IPS DF 4.7 (cell line): ENCODE measurements around the gene DNASE1L3.

Experiments used
- DNase-seq: peaks from one replicate; pipeline ENCODE4 v3.0.0-alpha.2; 2013; ENCODE audit warnings: low spot score; ENCODE audit errors: extremely low read depth

DNASE1L3 gene

DNA sequence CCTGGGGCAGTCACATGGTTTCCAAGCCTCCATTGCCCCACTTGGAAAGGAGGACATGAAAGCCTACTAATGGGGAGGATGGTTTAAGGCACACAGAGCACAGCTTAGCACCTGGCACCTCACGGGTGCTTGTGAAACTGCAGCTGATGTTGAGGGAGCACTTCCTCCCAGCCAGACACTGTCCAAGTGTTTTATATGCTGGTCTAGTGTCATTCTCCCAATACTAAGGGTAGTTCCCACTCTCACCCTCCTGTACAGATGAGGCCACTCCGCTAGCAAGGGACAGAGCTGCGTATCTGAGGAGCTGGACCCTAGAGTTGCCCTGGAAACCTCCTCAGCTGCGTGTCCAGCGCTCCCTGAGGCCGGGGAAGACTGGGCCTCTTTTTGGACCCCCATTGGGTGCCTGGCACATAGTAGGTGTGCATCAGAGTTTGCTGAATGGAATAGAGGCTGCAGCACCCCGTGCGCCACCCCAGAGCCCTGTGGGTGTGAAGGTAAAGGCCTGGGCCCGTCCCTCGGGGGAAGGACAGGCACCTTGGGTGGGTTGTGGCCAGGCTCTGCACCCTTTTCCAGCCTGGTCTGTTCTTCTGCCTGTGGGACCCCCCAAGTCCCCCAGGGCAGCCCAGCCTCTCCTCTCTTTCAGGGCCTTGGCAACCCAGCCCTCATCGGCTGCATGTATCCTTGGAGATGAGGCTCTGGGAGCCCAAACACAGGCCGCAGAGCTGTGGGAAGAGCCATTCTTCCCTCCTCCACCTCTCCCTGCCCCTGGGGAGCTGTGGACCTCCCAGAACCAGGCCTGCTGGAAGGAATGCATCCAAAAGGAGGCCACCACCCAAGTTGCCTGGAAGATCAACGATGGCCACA lies 31.3 kb downstream of the DNASE1L3 start:
- no peak for DNase-seq

DNA sequence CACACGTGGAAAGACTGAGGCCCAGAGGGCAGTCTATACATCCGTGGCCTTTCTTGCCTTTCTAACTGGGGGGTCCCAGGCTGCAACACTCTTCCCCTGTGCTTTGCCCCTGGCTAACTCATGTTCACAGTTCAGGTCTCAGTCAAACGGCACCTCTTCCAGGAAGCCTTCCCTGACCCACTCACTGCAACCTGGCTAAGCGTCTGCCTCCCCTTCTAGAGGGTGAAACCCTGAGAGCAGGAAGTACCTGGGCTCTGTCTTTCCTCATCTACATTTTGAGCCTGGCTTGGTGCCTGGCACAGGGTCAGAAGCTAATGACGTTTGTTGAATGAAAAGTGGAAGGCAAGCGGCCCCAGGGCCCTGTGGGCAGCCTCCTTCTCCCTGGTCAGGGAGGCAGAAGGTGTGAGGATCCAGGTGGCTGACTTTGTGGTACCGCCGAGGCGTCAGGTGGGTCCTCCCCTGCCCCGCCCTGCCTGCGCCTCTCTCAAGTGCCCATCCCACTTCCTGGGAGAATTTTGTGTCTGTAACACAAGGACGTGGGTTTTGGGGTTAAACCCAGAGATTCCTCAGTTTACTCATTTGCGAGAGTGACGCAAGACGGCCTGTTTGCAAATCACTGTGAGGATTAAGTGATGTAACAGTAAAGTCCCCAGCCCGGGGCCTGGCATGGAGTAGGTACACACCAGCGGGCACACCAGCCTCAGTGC lies 32.1 kb downstream of the DNASE1L3 start:
- DNase-seq, result no peak

DNA sequence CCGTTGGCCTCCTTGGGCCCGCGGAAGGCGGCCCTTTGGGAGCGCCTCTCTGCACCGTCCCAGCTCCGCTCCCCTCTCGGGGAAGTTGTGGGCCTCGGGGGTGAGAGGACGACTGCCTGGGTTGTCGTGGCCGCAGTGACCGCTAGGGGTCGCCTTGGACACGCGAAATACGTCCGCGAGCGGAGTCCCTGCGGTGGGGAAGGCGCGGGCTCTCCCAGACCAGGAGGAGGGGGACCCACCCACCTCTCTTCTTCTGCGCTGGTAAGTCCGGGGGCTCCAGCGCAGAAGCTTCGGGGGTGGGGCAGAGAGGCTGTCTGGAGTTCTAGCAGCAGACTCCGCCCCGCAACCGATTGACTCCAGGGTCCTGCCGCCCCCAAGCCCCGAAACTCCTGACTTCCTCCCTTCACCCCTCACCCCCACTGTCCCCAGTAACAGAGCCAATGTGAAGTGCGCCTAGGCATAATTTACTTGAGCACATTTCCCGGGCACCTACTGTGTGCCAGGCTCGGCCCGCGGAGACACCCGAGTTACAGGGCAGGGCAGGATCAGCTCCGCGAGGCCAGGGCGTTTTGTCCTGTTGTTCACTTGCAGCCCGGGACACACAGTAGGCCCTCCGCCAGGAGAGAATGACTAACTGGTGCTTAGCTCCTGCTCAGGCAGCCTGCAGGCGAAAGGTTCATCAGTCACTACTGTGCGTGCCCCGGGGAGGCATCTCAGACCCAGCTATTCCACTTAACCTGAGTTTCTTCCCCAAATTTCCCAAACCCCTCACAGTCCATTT lies 32.8 kb downstream of the DNASE1L3 start:
- DNase-seq, result no peak

DNA sequence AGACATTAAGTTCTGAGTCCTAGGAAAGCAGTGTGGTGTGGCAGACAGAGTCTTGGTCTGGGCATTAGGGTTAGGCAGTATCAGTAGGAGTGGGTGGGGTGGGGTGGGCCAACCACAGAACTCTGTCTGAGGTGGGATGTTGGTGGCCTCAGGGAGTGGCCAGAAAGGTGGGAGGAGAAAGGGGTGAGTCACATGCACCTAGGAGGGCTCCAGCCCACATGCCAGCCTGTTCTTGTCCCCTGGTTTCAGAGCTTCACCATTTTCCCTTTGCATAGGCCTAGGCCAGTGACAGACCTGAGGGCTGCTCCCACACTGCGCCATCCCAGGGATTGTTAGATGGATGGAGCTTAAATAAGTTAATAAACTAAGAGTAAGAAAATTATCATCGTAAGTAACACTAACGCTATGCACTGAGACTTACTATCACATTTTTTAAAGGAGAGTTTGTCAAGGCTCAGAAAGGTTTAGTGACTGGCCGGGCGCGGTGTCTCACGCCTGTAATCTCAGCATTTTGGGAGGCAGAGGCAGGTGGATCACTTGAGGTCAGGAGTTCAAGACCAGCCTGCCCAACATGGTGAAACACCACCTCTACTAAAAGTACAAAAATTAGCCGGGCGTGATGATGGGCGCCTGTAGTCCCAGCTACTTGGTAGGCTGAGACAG lies 33.8 kb downstream of the DNASE1L3 start:
- DNase-seq, result no peak

DNA sequence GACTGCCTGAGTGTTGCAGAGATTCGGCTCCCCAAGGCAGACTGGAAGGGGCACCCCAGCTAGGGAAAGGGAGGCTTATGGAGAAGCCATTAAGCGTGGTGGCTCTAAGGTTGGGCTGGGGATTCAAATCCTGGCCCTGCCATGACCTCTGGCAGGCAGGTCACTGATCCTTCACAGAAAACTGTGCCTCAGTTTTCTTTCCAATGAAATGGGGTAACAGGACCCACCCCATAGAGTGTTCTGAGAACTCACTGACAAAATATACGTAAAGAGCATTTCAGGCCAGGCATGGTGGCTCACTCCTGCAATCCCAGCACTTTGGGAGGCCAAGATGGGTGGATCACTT lies 34.6 kb downstream of the DNASE1L3 start:
- DNase-seq, result no peak

DNA sequence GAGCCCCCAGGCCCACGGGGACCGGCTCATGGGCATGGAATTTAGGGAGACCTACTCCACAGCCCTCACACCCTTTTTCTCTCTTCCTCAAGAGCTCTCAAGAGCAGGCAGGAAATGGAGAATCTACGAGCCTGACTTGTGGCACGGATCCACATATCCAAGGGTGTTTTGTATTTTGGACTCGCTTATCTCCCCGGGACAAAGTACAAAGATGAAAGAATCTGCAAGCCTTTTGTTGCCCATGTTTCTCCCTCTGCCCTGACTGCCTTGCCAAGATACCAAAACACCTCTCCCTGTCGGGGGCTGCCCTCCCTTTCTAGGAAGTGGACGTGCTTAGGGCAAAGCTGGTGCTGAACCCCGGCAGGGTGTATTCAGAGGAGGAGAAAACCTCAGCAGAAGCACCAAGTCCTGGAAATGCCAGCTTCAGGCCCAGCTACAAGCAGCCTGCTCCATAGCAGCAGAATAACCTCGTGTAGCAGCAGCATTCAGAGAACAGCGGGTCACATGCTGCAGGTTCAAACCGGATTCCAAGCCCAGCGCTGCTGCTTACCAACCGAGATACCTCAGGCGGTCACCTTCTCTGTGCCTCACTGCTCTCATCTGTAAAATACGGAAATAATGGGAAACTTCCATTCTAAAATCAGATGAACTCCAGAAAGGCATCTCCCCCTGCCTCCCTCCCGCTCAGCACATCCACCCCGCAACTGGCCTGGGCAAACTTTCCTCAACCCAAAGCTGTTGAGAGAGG lies 35.2 kb downstream of the DNASE1L3 start:
- DNase-seq, result no peak

DNA sequence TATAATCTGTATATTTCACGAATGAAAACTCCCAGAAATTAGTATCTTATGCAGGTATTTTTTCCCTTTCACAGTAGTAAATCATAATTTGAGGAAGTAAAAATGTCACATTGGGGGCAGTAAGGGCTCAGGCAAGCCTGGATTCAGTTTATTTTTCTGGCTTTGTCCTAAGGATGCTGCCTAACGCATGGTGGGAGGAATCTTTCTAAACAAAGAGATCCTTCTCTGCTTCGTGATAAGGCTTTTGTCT lies 35.7 kb downstream of the DNASE1L3 start:
- no peak for DNase-seq

DNA sequence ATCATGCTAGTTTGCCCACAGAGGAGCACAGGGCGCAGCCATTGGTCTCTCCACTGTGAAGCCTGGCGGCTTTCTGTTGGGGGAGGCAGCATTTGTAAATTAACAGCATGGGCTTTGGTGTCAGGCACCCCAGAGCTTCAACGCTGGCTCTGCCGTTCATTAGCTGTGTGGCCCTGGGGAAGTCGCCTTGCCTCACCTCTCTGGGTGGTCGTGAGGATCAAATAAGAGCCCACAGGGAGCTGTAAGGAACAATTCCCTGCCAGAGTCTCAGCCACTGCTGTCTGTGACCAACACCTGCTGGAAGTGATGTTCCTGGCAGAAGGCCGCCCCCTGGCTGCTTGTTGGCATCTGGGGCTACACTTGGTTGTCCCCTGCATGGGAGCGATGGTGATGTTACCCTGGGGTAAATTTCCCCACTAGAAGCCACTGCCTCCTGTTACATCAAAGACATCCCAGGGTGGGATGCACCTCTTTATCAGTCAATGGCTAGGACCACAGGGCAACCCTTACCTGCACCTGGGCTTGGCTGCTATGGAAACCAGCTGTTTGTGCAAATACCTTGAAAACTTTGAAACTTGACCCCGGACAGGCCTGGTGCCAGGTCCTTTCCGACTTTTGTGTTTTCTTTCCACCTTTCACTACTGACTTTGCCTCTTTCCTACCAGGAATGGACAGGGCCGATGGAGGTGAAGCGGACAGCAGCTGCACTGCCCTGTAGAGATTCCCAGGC lies 36.9 kb downstream of the DNASE1L3 start:
- DNase-seq, result no peak

DNA sequence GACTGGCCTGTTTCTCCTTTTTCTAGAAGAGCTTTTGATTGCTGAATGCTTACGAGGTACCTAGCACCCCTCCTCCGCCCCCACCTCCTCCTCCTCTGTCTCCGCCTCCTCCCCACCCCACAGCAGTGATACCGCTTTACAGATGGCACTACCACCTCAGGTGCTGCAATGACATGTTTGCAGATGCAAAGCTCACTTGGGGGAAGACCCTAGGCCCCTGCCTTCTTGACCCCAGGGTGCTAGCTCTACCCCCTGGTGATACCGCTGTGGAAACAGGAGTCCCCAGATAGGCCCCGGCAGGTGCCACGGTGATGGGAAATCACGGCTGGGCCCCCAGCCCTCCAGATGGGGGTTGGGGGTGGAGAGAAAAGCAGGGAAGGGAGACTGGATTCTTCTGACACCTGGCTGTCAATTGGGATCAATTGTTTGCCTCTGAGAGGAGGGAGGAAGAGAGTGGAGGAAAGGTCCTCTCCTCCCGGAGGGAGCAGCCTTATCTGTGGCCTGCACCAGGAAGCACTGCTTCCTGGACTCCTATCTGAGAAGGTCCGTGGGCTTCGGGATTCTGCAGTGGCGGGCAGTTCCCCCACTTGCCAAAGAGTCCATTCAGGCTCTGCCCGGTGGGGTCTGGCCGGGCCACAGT lies 37.6 kb downstream of the DNASE1L3 start:
- no peak for DNase-seq

DNA sequence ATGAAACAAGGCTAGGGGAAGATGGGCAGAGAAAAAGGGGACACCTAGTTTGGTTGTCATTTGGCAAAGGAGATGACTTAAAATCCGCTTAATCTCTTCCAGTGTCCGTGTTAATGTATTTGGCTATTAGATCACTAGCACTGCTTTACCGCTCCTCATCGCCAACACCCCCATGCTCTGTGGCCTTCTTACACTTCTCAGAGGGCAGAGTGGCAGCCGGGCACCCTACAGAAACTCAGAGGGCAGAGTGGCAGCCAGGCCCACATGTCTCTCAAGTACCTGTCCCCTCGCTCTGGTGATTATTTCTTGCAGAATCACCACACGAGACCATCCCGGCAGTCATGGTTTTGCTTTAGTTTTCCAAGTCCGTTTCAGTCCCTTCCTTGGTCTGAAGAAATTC lies 39.6 kb downstream of the DNASE1L3 start:
- no peak for DNase-seq

DNA sequence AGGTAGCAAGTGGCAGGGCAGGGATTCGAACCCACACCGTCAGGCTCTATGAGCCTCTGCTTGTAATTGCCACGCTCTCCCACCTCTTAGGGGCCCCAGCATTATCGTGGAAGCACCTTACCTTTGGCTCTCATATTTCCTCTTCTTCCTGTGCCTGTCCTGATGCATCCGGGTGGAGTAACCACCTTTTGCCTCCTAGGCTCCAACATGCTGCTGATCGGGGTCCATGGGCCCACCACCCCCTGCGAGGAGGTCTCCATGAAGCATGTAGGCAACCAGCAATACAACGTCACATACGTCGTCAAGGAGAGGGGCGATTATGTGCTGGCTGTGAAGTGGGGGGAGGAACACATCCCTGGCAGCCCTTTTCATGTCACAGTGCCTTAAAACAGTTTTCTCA lies 40.4 kb downstream of the DNASE1L3 start:
- no peak for DNase-seq

DNA sequence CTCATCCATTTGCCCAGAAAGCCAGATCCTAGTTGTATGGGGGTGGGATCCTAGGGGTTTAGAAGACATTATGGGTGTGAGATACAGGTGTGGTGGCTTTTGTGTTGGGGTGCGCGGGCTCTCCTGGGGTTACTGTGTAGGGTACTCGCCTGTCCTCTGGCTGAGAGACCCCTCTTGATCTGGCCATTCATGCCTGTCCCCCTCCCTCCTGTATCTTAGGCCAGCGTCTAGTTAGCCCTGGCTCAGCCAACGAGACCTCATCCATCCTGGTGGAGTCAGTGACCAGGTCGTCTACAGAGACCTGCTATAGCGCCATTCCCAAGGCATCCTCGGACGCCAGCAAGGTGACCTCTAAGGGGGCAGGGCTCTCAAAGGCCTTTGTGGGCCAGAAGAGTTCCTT lies 41.4 kb downstream of the DNASE1L3 start:
- DNase-seq, result no peak

DNA sequence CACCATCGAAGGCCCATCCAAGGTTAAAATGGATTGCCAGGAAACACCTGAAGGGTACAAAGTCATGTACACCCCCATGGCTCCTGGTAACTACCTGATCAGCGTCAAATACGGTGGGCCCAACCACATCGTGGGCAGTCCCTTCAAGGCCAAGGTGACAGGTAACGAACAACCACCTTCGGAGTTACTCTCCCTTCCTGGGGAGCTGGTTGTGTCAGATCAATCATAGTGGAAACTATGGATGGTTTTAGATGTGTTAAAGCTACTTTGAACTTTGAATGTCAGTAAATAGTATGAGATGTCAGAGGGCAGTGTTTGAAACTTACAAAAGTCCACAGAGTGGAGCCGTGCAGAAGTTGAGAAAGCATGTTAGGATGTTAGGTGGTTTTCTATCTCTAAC lies 42.3 kb downstream of the DNASE1L3 start:
- no peak for DNase-seq

DNA sequence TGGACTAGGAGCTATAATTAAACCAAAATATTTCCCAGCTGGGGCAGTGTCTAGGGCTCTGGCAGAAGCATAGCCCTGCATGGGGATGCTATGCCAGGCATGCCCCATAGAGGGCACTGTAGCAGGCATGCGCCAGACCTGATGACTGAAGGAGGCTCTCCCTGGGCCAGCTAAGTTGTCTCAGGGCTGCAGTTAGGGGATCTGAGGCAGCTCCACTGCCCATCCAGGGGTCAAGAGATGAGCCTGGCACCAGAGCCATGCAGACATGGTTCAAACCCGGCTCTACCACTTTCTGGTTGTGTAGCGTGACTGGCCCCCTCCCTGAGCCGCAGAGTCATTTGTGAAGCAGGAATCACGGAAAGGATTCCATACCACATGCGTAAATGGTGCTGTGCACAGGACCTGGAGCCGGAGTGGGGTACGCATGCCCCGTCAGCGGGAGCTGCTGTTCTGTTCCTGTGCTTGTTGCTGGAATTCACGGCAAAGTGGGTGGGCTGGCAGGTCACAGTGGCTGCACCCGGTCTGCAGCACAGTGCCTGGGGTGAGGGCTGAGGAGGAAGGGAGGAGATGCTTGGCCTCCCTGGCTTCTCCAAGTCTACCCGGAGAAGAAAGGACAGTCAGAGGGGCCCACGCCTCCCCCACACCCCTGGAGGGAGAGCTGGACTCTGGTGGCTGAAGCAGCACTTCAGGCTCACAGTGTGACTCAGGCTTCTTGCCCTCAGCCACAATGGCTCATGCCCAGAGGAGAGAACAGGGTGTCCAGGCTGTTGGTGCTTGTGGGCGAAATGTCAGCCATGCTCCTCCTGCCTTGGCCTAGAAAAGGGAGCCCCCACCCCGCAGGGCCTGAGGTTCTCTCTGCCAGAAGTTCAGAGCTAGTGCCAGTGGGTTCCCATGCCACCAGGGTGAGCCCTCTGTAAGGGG lies 43.1 kb downstream of the DNASE1L3 start:
- DNase-seq, result no peak

DNA sequence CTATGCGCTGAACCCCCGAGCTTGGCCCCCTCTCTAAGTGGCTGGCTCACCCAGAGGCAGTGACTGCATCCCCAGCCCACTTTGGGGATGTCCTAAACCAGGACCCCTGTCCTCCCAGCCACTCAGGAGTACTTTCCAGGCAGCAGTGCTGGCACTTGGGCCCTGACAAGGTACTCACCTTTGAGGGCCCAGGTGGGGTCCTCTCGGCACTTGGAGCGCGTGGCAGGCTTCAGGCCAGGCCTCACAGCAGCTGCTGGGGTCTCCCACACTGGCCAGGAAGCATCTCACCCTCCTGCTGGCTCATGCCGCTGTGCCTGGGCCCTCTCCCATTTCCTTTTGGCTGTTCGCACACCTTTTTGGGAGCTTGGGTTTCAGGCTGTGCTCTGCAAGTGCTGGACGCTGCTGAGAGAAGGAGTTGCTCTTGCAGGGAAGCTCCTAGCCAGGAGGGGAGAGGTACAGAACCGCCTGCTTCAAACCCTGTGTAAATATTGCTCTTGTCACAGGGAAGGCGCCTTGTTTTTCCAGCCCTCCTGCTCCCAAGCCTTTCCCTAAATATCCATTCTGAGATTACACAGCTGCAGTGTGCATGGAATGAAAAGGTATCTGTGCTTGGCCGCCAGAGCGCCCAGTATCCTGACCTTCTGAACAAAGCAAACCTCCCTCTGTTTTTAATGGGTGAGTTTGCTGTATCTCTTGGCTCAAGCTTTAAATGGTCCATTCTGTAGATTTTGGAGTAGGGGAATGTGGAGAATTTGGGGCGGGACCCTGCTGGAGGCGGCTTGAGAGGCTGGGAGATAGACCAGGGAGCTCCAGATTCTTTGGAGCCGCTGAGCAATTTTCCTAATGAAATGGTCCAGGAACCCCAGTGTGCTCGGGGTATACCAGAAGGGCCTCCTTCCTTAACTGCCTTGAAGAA lies 45.6 kb downstream of the DNASE1L3 start:
- no peak for DNase-seq

DNA sequence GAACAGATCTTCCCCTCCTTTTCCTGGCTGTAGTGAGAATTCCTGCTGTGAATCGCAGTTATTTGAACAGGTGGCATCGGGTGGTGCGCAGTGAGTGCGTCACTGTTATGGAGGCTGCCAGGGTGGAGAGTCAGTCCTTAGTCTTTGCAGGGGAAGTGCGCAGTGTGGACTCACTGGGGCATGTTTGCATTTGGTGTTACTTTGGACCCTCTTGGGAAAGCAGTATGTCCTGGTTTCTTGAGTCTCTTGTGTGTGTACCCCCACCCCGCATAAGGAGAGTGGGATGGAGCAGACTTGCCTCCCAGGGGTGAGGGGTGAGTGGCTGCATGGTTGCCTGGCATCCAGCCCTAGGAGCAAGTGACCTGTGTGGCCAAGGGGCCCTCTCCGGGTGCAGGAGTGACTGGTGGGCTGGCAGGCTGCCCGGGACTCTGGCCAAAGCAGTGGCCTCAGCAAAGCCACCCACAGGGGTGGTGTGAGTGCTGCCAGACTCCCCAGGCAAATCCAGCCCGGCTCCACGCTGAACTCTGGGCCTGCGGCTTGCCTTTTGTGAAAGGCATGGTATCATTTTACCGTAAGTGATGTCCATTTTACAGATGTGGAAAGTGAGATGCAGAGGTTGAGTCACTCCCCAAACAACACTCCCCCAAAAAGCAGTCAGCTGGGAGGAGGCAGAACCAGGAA lies 46.4 kb downstream of the DNASE1L3 start:
- no peak for DNase-seq

DNA sequence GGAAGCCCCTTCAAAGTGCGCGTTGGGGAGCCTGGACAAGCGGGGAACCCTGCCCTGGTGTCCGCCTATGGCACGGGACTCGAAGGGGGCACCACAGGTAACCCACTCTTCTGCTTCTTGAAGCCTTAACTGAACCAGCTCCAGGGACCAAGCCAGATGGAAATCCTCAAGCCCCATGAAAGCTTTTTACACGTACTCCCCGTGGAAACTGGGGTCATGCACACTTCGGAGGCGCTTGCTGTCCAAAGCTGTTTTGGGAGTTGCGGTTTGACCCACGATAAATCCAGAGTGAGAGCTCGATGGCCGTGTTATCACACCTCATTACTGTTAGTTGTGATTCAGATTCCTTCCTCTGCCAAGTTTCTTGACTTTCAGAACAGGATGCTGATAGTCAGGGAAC lies 47.5 kb downstream of the DNASE1L3 start:
- no peak for DNase-seq
